Measurements from ENCODE around the gene FOXJ1.

- TF ChIP-seq CTCF (IDR thresholded peaks at IDR 0.05) (no peak), POLR2A (IDR thresholded peaks at IDR 0.05) (no peak)
Measured at GRCh38 chr17:76137001-76137350, 4.1 kb downstream of the FOXJ1 start.

All from thyroid gland (tissue), 4 donors.